HL-60/S4 treated with phorbol 12-myristate 13-acetate at 8.2 ng/mL for 4 days and 3 days (cell line): ENCODE measurements around the gene CCDC88C.

Experiments used
- in situ Hi-C: fragments of 300-500 bp; cut with MboI; formaldehyde crosslinking; loops from 2 replicates; pipeline ENCODE4 v1.15.0; 2022; ENCODE audit warnings: low sequenced_read_pairs

Gene CCDC88C

GRCh38 chr14:91379579-91379932 lies 38.1 kb downstream of the CCDC88C start:
- in situ Hi-C loops: no loop called here

- in situ Hi-C loops: no loop called here
Observed at GRCh38 chr14:91378930-91379578, 38.6 kb downstream of the CCDC88C start.

GRCh38 chr14:91377700-91378652 lies 39.6 kb downstream of the CCDC88C start:
- in situ Hi-C loops: no loop called here

GRCh38 chr14:91376547-91377477 lies 40.8 kb downstream of the CCDC88C start:
- in situ Hi-C loops: no loop called here

- in situ Hi-C loops: no loop called here
Observed at GRCh38 chr14:91375720-91376452, 41.7 kb downstream of the CCDC88C start.

- in situ Hi-C loops: no loop called here
Observed at GRCh38 chr14:91374879-91375702, 42.5 kb downstream of the CCDC88C start.

GRCh38 chr14:91374287-91374878 lies 43.2 kb downstream of the CCDC88C start:
- in situ Hi-C loops: no loop called here

GRCh38 chr14:91373591-91374254 lies 43.9 kb downstream of the CCDC88C start:
- in situ Hi-C loops: no loop called here

- in situ Hi-C loops: no loop called here
Observed at GRCh38 chr14:91372671-91373495, 44.7 kb downstream of the CCDC88C start.

- in situ Hi-C loops: no loop called here
Observed at GRCh38 chr14:91371990-91372375, 45.6 kb downstream of the CCDC88C start.

GRCh38 chr14:91371011-91371989 lies 46.3 kb downstream of the CCDC88C start:
- in situ Hi-C loops: no loop called here

- in situ Hi-C loops: no loop called here
Observed at GRCh38 chr14:91369628-91370445, 47.8 kb downstream of the CCDC88C start.

GRCh38 chr14:91368776-91369416 lies 48.7 kb downstream of the CCDC88C start:
- in situ Hi-C loops: no loop called here

GRCh38 chr14:91367173-91368171 lies 50.1 kb downstream of the CCDC88C start:
- in situ Hi-C loops: no loop called here
